ENCODE results near the gene CARD11.

DNA sequence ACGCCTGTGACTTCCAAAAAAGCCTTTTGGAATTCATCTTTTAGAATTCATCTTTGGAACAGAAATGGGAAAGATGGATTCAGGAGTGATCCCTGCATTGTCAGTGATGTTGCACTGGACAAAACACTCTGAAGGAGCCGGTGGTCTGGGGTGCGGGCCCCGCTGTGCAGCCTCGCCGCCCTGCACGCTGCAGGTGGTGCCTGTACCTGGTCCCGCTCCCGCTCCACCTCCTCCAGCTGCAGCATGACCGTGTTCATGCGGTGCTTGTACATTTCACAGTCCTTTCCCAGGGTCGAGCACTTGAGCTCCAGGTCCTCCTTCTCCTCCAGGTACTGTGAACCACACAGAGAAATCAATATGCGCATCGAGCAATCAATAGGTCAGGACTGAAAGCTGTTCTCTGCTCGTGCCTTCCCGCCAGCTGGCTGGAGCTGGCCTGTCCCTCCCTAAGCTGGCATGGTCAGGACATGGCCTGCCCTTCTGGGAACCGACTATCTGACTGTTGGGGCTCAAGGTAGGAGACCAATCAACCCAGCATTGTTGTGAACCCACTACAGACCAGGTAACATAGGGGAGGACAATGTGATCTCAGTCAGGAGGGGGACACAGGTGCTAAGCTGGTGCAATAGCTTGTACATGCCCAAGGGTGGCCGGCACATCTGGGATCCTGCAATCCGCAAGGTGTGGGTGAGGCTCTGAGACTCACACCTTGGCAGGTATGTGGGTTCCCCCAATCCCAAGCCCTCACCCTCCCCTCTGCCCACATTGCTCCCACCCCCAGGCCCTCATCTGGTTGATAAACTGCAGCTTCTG, 105.8 kb downstream of the CARD11 start:
- no peak for TF ChIP-seq ZNF543 (CRISPR knock-in tag; IDR thresholded peaks at IDR 0.05)
- no peak for TF ChIP-seq CTCF (CRISPR knock-in tag; IDR thresholded peaks at IDR 0.05)
- no peak for TF ChIP-seq STAT5B (CRISPR knock-in tag; IDR thresholded peaks at IDR 0.05)
- TF ChIP-seq SMC3 (IDR thresholded peaks at IDR 0.05; ENCODE audit: low read length) = no peak
- no peak for TF ChIP-seq POLR2AphosphoS5 (IDR thresholded peaks at IDR 0.05; ENCODE audit: low read depth, low read length)
- no peak for TF ChIP-seq ZNF292 (CRISPR knock-in tag; IDR thresholded peaks at IDR 0.05; ENCODE audit: borderline replicate concordance, low read depth)
- no peak for TF ChIP-seq ZNF660 (CRISPR knock-in tag; IDR thresholded peaks at IDR 0.05; ENCODE audit: borderline replicate concordance, low read depth)
- no peak for TF ChIP-seq GATAD2A (CRISPR knock-in tag; IDR thresholded peaks at IDR 0.05)
- no peak for TF ChIP-seq TFDP2 (CRISPR knock-in tag; IDR thresholded peaks at IDR 0.05)
- TF ChIP-seq CEBPZ (IDR thresholded peaks at IDR 0.05; ENCODE audit: low read length) = no peak
- TF ChIP-seq ZNF7 (CRISPR knock-in tag; IDR thresholded peaks at IDR 0.05) = no peak
- no peak for TF ChIP-seq FOXK1 (CRISPR knock-in tag; IDR thresholded peaks at IDR 0.05; ENCODE audit: borderline replicate concordance, low read depth)
- no peak for TF ChIP-seq ZNF276 (CRISPR knock-in tag; IDR thresholded peaks at IDR 0.05; ENCODE audit: low read depth)
- TF ChIP-seq NR2F2 (IDR thresholded peaks at IDR 0.05; ENCODE audit: borderline replicate concordance, low read depth) = no peak
